HG03039 (cell line): Measurements from ENCODE around the gene HDAC4.

Source experiments
- ATAC-seq: cut with Tn5 transposase; IDR thresholded peaks from one replicate; pipeline ENCODE4 v1.9.1; 2021; ENCODE audit warnings: mild to moderate bottlenecking, moderate library complexity; ENCODE audit not compliant: unreplicated experiment

The HDAC4 gene

GRCh38 chr2:239398521-239398921 lies 2.3 kb downstream of the HDAC4 start:
- ATAC-seq = no peak

GRCh38 chr2:239397931-239398471 lies 2.8 kb downstream of the HDAC4 start:
- ATAC-seq = no peak

- ATAC-seq = no peak
Observed at GRCh38 chr2:239396881-239397681, 3.7 kb downstream of the HDAC4 start.

GRCh38 chr2:239395524-239395923 lies 5.3 kb downstream of the HDAC4 start:
- ATAC-seq = no peak

GRCh38 chr2:239394978-239395377 lies 5.8 kb downstream of the HDAC4 start:
- ATAC-seq = no peak

- ATAC-seq = no peak
Observed at GRCh38 chr2:239394346-239394945, 6.4 kb downstream of the HDAC4 start.

- ATAC-seq = no peak
Observed at GRCh38 chr2:239393941-239394340, 6.9 kb downstream of the HDAC4 start.

GRCh38 chr2:239393388-239393940 lies 7.4 kb downstream of the HDAC4 start:
- no peak for ATAC-seq

- ATAC-seq = no peak
Observed at GRCh38 chr2:239392688-239393387, 8.0 kb downstream of the HDAC4 start.

GRCh38 chr2:239392072-239392357 lies 8.8 kb downstream of the HDAC4 start:
- no peak for ATAC-seq

- ATAC-seq = no peak
Observed at GRCh38 chr2:239391286-239392071, 9.3 kb downstream of the HDAC4 start.

- no peak for ATAC-seq
Observed at GRCh38 chr2:239390546-239391285, 10.1 kb downstream of the HDAC4 start.

GRCh38 chr2:239389414-239390329 lies 11.1 kb downstream of the HDAC4 start:
- no peak for ATAC-seq

GRCh38 chr2:239388236-239389151 lies 12.3 kb downstream of the HDAC4 start:
- no peak for ATAC-seq

GRCh38 chr2:239387811-239388210 lies 13.0 kb downstream of the HDAC4 start:
- ATAC-seq = no peak

GRCh38 chr2:239386872-239387445 lies 13.9 kb downstream of the HDAC4 start:
- no peak for ATAC-seq

- ATAC-seq = no peak
Observed at GRCh38 chr2:239386001-239386670, 14.7 kb downstream of the HDAC4 start.
